ENCODE measurements around the gene RNU5B-1.

RNU5B-1 gene

GRCh38 chr15:65329288-65329983 lies 25.0 kb downstream of the RNU5B-1 start:
- DNase-seq = no peak

GRCh38 chr15:65329984-65330735 lies 25.7 kb downstream of the RNU5B-1 start:
- no peak for DNase-seq

GRCh38 chr15:65330934-65331645 lies 26.6 kb downstream of the RNU5B-1 start:
- DNase-seq = no peak

GRCh38 chr15:65331811-65332210 lies 27.3 kb downstream of the RNU5B-1 start:
- DNase-seq = no peak

GRCh38 chr15:65332391-65333147 lies 28.1 kb downstream of the RNU5B-1 start:
- DNase-seq = no peak

- DNase-seq = no peak
Measured at GRCh38 chr15:65333148-65333820, 28.8 kb downstream of the RNU5B-1 start.

GRCh38 chr15:65333856-65334255 lies 29.4 kb downstream of the RNU5B-1 start:
- no peak for DNase-seq

GRCh38 chr15:65334586-65335231 lies 30.2 kb downstream of the RNU5B-1 start:
- DNase-seq = no peak

- no peak for DNase-seq
Measured at GRCh38 chr15:65335278-65336055, 31.0 kb downstream of the RNU5B-1 start.

- DNase-seq = no peak
Measured at GRCh38 chr15:65336493-65337435, 32.3 kb downstream of the RNU5B-1 start.

GRCh38 chr15:65337436-65338070 lies 33.1 kb downstream of the RNU5B-1 start:
- DNase-seq = no peak

- no peak for DNase-seq
Measured at GRCh38 chr15:65338366-65338765, 33.9 kb downstream of the RNU5B-1 start.

GRCh38 chr15:65338823-65339222 lies 34.3 kb downstream of the RNU5B-1 start:
- DNase-seq = no peak

- DNase-seq = no peak
Measured at GRCh38 chr15:65339416-65339815, 34.9 kb downstream of the RNU5B-1 start.

- DNase-seq = no peak
Measured at GRCh38 chr15:65339920-65340319, 35.4 kb downstream of the RNU5B-1 start.

GRCh38 chr15:65342493-65342892 lies 38.0 kb downstream of the RNU5B-1 start:
- no peak for DNase-seq

GRCh38 chr15:65343374-65343981 lies 39.0 kb downstream of the RNU5B-1 start:
- no peak for DNase-seq

- DNase-seq = no peak
Measured at GRCh38 chr15:65344214-65344913, 39.9 kb downstream of the RNU5B-1 start.
